ENCODE data around the gene TIE1.

- no peak for TF ChIP-seq GLIS3 (CRISPR knock-in tag; IDR thresholded peaks at IDR 0.05)
- no peak for TF ChIP-seq ZFP3 (CRISPR knock-in tag; IDR thresholded peaks at IDR 0.05)
Measured at GRCh38 chr1:43272576-43273571, 27.9 kb upstream of the TIE1 start.

Measured in SK-N-SH treated with all-trans-retinoic acid at 6 μM for 48 hours (cell line).